ENCODE results near the gene IMMP2L.

Gene IMMP2L

DNA sequence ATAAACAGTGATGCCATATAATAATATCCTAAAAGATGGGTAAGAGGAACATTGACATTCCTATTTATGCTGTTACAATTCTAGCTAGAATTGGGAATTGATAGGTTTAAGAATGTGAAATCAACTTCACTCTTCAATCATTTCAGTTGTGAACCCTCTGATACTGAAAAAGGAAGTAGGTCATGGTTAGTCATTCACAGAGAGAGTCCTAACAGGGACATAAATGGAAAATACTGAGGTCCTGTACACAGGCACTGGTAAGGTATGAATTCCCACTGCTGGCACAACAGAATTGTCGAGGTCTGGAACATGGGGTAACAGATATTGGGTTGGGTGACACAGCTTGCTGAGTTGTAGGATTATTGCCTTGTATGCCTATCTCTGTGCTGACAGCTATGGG lies 760.8 kb downstream of the IMMP2L start:
- ChIA-PET POLR2A (no interaction called here), CTCF (no interaction called here)
- TF ChIP-seq SP1 (IDR thresholded peaks at IDR 0.05) (no peak), FOXM1 (IDR thresholded peaks at IDR 0.05; ENCODE audit: borderline replicate concordance) (no peak), TARDBP (IDR thresholded peaks at IDR 0.05) (no peak), ARNT (IDR thresholded peaks at IDR 0.05) (no peak), CTBP1 (IDR thresholded peaks at IDR 0.05; ENCODE audit: borderline replicate concordance) (no peak), L3MBTL2 (conservative IDR thresholded peaks at IDR 0.05) (no peak), ELF4 (IDR thresholded peaks at IDR 0.05) (no peak), FOXK2 (IDR thresholded peaks at IDR 0.05) (no peak), LEF1 (IDR thresholded peaks at IDR 0.05; ENCODE audit: borderline replicate concordance) (no peak), NFRKB (IDR thresholded peaks at IDR 0.05) (no peak), ZNF384 (IDR thresholded peaks at IDR 0.05) (no peak), BHLHE40 (IDR thresholded peaks at IDR 0.05; ENCODE audit: borderline replicate concordance) (no peak), FOXA1 (IDR thresholded peaks at IDR 0.05) (no peak), SUZ12 (IDR thresholded peaks at IDR 0.05) (no peak), HDGF (IDR thresholded peaks at IDR 0.05; ENCODE audit: borderline replicate concordance) (no peak)
- TF ChIP-seq, protein P1, sequence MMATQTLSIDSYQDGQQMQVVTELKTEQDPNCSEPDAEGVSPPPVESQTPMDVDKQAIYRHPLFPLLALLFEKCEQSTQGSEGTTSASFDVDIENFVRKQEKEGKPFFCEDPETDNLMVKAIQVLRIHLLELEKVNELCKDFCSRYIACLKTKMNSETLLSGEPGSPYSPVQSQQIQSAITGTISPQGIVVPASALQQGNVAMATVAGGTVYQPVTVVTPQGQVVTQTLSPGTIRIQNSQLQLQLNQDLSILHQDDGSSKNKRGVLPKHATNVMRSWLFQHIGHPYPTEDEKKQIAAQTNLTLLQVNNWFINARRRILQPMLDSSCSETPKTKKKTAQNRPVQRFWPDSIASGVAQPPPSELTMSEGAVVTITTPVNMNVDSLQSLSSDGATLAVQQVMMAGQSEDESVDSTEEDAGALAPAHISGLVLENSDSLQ (IDR thresholded peaks at IDR 0.05), result no peak
- DNase-seq (ENCODE audit: extremely low spot score), result no peak

DNA sequence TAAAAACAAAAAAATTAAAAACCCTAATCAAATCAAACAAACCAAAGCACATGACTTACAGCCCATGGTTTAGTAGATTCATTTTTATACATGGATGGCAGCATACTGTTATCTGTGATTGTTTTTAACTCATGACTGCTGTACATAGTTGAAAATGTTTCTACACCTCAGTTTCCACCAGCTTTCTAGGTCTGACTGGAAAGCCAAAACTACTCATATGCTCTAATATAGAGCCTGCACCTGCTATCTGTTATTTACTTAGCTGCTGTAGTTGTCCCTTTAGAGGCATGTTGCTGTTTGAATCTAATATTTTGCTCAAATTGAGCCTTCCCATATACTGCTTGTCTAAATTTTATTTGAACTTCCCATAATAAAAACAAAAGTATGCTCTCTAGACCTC lies 761.3 kb downstream of the IMMP2L start:
- TF ChIP-seq LEF1 (IDR thresholded peaks at IDR 0.05; ENCODE audit: borderline replicate concordance) (no peak), FOXM1 (IDR thresholded peaks at IDR 0.05; ENCODE audit: borderline replicate concordance) (no peak), TARDBP (IDR thresholded peaks at IDR 0.05) (no peak), SUZ12 (IDR thresholded peaks at IDR 0.05) (no peak), ELF4 (IDR thresholded peaks at IDR 0.05) (no peak), SP1 (IDR thresholded peaks at IDR 0.05) (no peak), NFRKB (IDR thresholded peaks at IDR 0.05) (no peak), FOXA1 (IDR thresholded peaks at IDR 0.05) (no peak), CTBP1 (IDR thresholded peaks at IDR 0.05; ENCODE audit: borderline replicate concordance) (no peak), ARNT (IDR thresholded peaks at IDR 0.05) (no peak), FOXK2 (IDR thresholded peaks at IDR 0.05) (no peak), L3MBTL2 (conservative IDR thresholded peaks at IDR 0.05) (no peak), BHLHE40 (IDR thresholded peaks at IDR 0.05; ENCODE audit: borderline replicate concordance) (no peak), HDGF (IDR thresholded peaks at IDR 0.05; ENCODE audit: borderline replicate concordance) (no peak), ZNF384 (IDR thresholded peaks at IDR 0.05) (no peak)
- TF ChIP-seq, protein P1 (IDR thresholded peaks at IDR 0.05), result no peak
- DNase-seq (ENCODE audit: extremely low spot score), result no peak
- CTCF ChIA-PET, result no interaction called here
- POLR2A ChIA-PET, result no interaction called here

DNA sequence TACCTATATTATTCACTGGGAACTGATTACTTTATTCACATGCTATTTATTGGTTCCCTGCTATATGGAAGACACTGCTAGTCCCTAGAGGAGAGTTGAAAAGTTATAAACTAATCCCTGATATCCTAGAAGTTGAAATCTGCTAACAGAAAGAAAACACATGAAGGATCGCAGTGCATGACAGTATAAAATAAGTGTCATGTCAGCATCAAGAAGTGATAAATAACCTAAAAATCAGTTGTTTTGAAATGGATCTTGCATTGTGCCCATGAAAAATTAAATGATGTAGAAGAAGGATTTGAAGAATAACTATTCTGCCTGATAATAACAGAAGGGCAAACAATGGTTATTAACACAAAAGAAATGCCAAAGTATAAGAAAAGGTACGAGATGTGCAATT lies 764.6 kb downstream of the IMMP2L start:
- no peak for TF ChIP-seq HDGF (IDR thresholded peaks at IDR 0.05; ENCODE audit: borderline replicate concordance)
- TF ChIP-seq FOXM1 (IDR thresholded peaks at IDR 0.05; ENCODE audit: borderline replicate concordance), result no peak
- TF ChIP-seq, protein P1 (IDR thresholded peaks at IDR 0.05), result no peak
- no peak for TF ChIP-seq ELF4 (IDR thresholded peaks at IDR 0.05)
- TF ChIP-seq BHLHE40 (IDR thresholded peaks at IDR 0.05; ENCODE audit: borderline replicate concordance), result no peak
- no peak for TF ChIP-seq NFRKB (IDR thresholded peaks at IDR 0.05)
- no peak for TF ChIP-seq FOXA1 (IDR thresholded peaks at IDR 0.05)
- TF ChIP-seq ARNT (IDR thresholded peaks at IDR 0.05), result no peak
- no peak for TF ChIP-seq ZNF384 (IDR thresholded peaks at IDR 0.05)
- TF ChIP-seq LEF1 (IDR thresholded peaks at IDR 0.05; ENCODE audit: borderline replicate concordance), result no peak
- no peak for TF ChIP-seq FOXK2 (IDR thresholded peaks at IDR 0.05)
- DNase-seq (ENCODE audit: extremely low spot score), result no peak
- ChIA-PET CTCF (no interaction called here), POLR2A (no interaction called here)

DNA sequence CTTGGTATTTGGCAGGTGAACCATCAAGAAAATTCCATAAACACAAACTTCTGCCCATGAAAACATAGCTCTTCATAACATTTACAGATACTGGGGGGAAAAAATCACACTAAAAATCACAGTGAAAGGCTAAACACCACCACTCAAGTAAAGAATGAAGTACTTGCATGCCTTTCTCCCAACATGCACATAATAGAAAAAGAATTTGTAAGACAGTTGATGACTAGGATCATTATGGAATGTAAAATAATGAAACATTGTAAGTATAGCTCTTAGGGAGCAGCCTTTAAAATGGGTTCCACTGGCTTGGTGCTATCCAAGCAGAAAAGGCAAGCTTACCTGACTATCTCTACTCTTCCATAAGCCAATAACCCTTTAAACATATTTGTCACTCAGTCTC lies 771.3 kb downstream of the IMMP2L start:
- ChIA-PET POLR2A (no interaction called here), CTCF (no interaction called here)
- DNase-seq (ENCODE audit: extremely low spot score), result no peak
- TF ChIP-seq ZNF384 (IDR thresholded peaks at IDR 0.05) (no peak), BHLHE40 (IDR thresholded peaks at IDR 0.05; ENCODE audit: borderline replicate concordance) (no peak), LEF1 (IDR thresholded peaks at IDR 0.05; ENCODE audit: borderline replicate concordance) (no peak), FOXM1 (IDR thresholded peaks at IDR 0.05; ENCODE audit: borderline replicate concordance) (no peak), CTBP1 (IDR thresholded peaks at IDR 0.05; ENCODE audit: borderline replicate concordance) (no peak), SUZ12 (IDR thresholded peaks at IDR 0.05) (no peak), FOXK2 (IDR thresholded peaks at IDR 0.05) (no peak), TARDBP (IDR thresholded peaks at IDR 0.05) (no peak), HDGF (IDR thresholded peaks at IDR 0.05; ENCODE audit: borderline replicate concordance) (no peak), FOXA1 (IDR thresholded peaks at IDR 0.05) (no peak), ARNT (IDR thresholded peaks at IDR 0.05) (no peak)

DNA sequence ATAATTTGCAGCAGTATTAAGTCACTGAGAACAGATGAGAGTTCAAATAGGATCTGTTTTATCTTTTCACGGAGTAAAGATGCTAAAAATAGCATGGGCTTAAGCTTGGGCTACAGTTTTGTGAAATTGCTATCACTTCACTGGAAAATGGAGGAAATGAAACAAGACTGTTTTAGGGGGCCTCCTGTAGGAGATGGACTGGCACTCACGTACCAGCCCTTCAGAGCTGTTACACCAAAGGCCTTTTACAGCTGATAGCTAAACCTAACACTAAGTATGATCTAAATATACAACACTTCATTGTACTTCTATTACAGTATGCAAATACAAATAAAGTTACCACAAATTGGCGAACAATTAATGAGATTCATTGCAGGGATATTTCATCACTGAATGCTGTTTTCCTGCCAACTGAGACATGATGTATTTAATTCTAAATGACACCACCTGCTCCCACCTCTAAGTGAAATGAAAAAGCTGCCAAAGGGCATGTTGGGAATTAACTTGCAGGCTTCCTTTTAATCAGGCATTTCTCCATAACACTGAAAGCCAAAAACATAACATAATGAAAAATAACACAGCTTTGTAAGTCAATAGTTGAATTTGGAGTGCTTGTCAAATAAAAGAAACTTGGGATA lies 775.8 kb downstream of the IMMP2L start:
- TF ChIP-seq HDGF (IDR thresholded peaks at IDR 0.05; ENCODE audit: borderline replicate concordance) (no peak), NFRKB (IDR thresholded peaks at IDR 0.05) (no peak), CTBP1 (IDR thresholded peaks at IDR 0.05; ENCODE audit: borderline replicate concordance) (no peak), ELF4 (IDR thresholded peaks at IDR 0.05) (no peak), SP1 (IDR thresholded peaks at IDR 0.05) (no peak)
- TF ChIP-seq, protein P1 (IDR thresholded peaks at IDR 0.05), result no peak
- ChIA-PET CTCF (no interaction called here), POLR2A (no interaction called here)
- DNase-seq (ENCODE audit: extremely low spot score), result no peak
